Measurements from ENCODE around the gene SORCS2.

Gene SORCS2

DNA sequence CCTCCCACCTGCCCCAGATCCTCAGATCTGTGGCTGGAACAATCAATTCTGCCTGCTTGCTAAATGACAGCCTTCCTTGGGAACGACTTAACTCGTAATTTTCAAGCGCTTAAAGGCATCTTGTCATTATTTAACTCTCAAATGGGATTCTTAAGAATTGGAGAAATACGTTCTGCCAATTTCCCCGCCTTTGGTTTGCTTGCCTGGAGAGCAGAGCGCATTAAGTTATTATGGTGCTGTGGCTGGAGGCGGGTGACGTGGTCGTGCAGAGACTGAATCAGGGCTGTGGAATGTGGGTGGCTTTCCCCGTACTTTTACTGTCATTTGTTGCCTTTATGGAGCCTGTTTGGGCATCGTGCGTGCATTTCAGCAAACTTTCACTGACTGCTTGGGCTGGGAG lies 321.3 kb downstream of the SORCS2 start:
- Histone ChIP-seq H3K4me3 (no peak overlapping the region), H3K27ac (no peak overlapping the region)
- TF ChIP-seq, protein P1, sequence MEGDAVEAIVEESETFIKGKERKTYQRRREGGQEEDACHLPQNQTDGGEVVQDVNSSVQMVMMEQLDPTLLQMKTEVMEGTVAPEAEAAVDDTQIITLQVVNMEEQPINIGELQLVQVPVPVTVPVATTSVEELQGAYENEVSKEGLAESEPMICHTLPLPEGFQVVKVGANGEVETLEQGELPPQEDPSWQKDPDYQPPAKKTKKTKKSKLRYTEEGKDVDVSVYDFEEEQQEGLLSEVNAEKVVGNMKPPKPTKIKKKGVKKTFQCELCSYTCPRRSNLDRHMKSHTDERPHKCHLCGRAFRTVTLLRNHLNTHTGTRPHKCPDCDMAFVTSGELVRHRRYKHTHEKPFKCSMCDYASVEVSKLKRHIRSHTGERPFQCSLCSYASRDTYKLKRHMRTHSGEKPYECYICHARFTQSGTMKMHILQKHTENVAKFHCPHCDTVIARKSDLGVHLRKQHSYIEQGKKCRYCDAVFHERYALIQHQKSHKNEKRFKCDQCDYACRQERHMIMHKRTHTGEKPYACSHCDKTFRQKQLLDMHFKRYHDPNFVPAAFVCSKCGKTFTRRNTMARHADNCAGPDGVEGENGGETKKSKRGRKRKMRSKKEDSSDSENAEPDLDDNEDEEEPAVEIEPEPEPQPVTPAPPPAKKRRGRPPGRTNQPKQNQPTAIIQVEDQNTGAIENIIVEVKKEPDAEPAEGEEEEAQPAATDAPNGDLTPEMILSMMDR (IDR thresholded peaks at IDR 0.05): no peak
- no peak for DNase-seq (ENCODE audit: low spot score)

- no peak overlapping the region for H3K4me3 ChIP-seq
- no peak overlapping the region for H3K27ac ChIP-seq
- TF ChIP-seq, protein P1 (IDR thresholded peaks at IDR 0.05): no peak
- DNase-seq (ENCODE audit: low spot score): no peak
Measured at GRCh38 chr4:7514281-7514680, 321.9 kb downstream of the SORCS2 start.

DNA sequence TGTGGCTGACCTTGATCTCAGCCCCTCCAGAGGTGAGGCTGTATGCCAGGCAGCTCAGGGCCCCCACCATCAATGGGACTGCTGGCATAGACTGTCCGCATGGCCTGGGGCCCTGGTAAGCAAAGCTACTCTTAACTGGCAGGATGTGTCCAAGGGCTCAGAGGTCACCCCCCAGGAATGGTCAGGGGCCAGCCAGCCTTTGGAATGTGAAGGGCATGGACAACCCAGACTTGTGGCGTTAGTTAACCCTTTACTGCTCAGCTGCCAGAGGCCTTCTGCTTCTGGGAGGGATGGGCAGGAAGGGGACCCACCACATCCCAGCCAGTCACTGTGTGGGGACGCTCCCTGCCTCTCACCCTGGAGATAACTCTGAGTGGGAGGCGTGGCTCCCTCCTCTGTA lies 322.5 kb downstream of the SORCS2 start:
- Histone ChIP-seq H3K27ac (no peak overlapping the region), H3K4me3 (no peak overlapping the region)
- no peak for DNase-seq (ENCODE audit: low spot score)
- TF ChIP-seq, protein P1 (IDR thresholded peaks at IDR 0.05): no peak

- TF ChIP-seq, protein P1 (IDR thresholded peaks at IDR 0.05): no peak
- no peak overlapping the region for H3K27ac ChIP-seq
- DNase-seq (ENCODE audit: low spot score): no peak
- no peak overlapping the region for H3K4me3 ChIP-seq
Measured at GRCh38 chr4:7515390-7515902, 323.1 kb downstream of the SORCS2 start.

DNA sequence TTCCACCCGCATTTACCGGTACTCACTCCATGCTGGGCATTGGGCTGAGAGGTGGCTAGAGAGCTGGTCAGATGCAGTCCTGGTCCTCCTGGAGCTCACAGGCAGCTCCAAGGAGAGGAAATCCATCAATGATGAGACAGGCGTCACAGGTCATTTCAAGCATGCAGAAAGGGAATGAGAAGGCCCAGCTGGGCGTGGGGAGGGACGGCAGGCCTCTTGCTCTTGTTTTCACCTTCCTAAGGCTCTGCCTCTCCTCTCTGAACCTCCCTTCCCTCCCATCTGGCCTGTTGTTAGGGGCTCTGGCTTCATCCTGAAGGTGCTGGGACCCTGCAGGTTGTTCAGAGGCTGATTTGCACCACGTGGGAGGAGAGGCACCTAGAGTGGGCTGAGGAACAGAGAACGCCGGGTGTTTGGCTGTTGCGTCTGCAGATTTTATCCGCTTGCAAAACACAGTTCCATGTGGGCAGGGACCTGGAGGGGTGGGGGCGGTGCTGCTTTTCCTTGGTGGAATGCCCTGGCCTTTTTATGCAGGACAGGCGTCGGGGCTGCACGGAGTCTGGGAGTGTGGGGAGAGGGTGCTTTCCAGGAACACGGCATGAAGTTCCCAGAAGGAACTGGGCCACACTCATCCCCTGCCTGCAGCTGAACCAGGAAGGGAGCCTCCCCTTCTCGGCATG lies 323.9 kb downstream of the SORCS2 start:
- no peak for DNase-seq (ENCODE audit: low spot score)
- H3K27ac ChIP-seq: no peak overlapping the region
- no peak overlapping the region for H3K4me3 ChIP-seq
- TF ChIP-seq, protein P1 (IDR thresholded peaks at IDR 0.05): no peak

- TF ChIP-seq, protein P1 (IDR thresholded peaks at IDR 0.05): no peak
- DNase-seq (ENCODE audit: low spot score): no peak
- no peak overlapping the region for H3K4me3 ChIP-seq
- no peak overlapping the region for H3K27ac ChIP-seq
Measured at GRCh38 chr4:7516773-7517144, 324.4 kb downstream of the SORCS2 start.
